ENCODE measurements around the gene ZFYVE26.

The ZFYVE26 gene

DNA sequence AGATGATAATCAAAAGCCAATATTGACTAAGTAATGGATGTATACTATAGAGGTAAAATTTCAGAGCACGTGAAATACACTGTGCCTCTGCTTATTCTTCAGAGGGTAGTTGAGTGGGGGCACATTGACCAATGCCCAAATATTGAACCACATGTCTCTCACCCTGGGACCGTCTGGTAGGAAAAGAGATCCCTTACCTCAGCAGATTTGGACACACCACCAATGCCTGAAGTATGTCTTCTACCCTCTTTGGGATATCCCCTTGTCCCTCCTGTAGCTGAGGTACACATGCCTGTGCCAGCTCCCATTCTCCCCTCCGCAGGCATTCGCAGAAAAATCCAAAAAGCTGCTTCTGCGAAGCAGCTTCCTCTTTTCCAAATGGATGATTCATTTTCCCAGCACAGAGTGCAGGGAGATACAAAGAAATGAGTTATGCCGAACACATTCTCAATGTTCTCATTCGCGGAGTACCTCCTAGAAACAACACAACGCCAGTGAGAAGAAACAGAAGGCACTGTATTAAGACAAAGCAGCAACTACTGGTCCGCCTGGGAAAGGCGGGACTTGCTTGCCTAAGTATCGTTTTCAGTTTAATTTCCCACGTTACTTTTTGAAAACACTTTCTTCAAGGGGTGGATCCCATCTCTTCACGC is 691 bp downstream of the ZFYVE26 start:
- DNase-seq (ENCODE audit: low read depth, low spot score): no peak

- no peak for DNase-seq (ENCODE audit: low read depth, low spot score)
Observed at GRCh38 chr14:67814821-67815220, 1.6 kb downstream of the ZFYVE26 start.

DNA sequence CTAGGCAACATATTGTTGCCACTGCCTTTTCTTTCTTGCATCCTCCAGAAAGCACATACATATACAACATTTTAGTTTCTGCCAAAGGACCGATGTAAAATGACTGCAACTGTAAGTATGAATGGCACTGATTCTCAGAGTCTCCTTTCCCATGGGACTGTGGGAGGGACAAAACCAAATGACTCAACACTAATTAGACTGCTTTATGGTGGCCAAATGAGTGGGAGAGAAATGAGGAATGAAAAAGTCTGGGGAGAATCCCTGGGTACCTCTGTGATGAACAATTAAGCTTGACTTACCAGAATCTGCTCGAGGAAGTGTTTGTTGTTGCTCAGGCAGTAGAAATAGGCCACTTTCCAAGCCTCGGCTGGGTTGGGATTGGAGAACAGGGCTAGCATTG is 10.1 kb downstream of the ZFYVE26 start:
- no peak for DNase-seq (ENCODE audit: low read depth, low spot score)

GRCh38 chr14:67800743-67801142 is 15.6 kb downstream of the ZFYVE26 start:
- no peak for DNase-seq (ENCODE audit: low read depth, low spot score)

GRCh38 chr14:67798731-67799130 is 17.7 kb downstream of the ZFYVE26 start:
- no peak for DNase-seq (ENCODE audit: low read depth, low spot score)

- no peak for DNase-seq (ENCODE audit: low read depth, low spot score)
Observed at GRCh38 chr14:67787673-67788072, 28.7 kb downstream of the ZFYVE26 start.

GRCh38 chr14:67785270-67786109 is 30.9 kb downstream of the ZFYVE26 start:
- DNase-seq (ENCODE audit: low read depth, low spot score): no peak

- no peak for DNase-seq (ENCODE audit: low read depth, low spot score)
Observed at GRCh38 chr14:67784244-67784823, 32.1 kb downstream of the ZFYVE26 start.

- no peak for DNase-seq (ENCODE audit: low read depth, low spot score)
Observed at GRCh38 chr14:67782090-67782489, 34.3 kb downstream of the ZFYVE26 start.

- DNase-seq (ENCODE audit: low read depth, low spot score): no peak
Observed at GRCh38 chr14:67778792-67779191, 37.6 kb downstream of the ZFYVE26 start.

DNA sequence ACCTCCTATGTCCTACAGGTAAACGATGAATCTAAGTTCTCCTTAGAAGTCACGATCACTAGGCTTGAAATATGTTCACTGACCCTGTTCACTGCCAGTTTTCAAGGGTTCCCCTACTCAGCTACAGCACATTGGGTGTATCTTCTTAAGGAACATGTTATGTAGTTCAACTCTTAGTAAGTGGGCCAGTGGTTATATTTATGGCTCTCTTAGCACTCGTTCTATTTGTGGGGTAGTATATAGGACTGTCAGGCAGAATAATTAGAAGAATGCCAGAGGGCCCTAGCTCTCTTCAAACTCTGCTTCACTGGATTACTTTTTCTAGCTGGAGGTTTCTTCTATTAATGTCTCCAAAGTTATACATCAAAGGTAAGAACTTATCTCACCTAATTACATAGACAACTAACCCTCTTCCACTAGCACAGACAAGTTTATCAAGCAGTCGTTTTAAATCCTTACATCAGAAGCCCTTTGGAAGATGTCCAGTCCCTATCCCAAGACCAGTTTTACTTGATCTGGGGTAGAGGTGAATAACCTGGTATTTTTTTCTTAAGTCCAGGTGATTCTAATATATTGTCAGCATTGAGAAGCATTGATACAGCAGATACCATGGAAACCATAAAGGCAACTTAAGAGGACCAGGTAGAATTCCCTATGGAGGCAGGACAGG is 39.6 kb downstream of the ZFYVE26 start:
- DNase-seq (ENCODE audit: low read depth, low spot score): no peak

- DNase-seq (ENCODE audit: low read depth, low spot score): no peak
Observed at GRCh38 chr14:67773844-67774377, 42.5 kb downstream of the ZFYVE26 start.

DNA sequence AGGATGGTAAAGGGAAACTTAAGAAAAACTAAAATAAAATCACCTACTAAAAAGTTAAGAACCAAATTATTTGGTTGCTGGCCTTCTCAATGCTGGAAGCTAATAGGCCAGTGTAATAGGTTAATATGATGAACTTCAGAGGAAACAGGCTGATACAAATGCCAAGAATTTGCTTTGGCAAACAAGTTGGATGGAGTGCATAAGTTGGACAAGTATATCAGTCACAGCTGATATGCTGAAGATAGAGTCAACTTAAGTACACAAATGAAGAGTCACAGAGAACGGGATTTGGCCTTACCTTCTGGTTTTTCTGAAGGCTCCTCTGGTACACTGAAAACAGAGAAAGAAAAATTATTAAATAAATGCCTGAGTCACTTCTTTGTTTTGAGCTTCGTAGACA is 48.2 kb downstream of the ZFYVE26 start:
- DNase-seq (ENCODE audit: low read depth, low spot score): no peak

DNA sequence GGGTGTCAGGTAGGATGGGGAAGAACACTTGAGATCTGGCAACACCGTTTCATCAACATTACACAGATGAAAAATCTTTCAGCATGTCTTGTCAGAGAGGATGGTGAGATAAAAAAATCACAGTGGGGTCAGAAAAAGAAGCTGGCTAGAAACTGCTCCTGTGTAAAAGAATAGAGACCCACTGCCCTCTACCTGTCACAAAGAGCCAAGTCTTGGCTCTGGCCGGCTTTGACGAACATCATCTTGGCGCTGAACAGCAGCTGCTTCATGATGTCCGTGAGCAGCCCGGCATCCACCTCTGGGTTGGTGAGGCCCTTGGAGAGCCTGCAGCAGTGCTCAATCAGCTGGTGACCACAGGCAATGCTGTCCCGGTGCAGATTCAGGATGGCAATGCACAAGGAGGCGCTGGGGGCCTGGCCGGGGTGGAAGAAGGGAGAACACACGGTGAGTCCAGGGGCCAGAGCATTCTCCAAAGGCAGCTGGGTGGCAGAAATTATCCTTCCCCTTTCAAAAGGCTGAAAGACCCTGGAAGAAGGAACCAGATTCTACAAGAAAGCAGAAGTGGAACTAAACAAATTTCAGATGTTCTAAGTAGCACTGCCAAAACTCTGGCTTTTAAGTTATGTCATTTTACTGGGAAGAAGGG is 50.2 kb downstream of the ZFYVE26 start:
- no peak for DNase-seq (ENCODE audit: low read depth, low spot score)

DNA sequence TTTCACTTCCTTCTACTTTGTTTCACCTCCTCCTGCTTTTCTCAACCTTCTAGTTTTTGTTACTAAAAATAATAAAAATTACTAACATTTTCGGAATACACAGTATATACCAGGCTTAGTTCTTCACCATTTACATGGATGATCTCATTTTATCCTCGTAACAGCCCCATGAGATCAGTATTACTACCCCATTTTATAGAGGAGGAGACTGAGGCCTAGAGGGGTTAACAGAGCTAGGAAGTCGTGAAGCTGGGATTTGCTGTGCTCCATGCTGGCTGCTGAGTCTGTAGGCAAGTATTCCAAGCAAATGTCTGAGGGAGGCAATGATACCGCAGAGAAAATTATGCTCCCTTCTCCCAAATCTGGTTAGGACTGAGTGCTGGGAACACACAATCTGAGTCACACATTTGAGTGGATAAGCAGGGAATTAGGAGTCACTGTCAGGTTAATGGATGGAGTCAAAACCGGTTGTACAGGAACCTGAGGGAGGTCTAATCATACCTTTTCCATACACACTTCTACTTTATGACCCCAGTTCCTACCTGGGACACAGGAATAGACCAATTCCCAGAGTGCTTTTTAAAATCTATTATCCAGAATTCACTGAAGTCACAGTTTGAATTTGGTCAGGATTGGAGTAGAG is 51.1 kb downstream of the ZFYVE26 start:
- no peak for DNase-seq (ENCODE audit: low read depth, low spot score)

DNA sequence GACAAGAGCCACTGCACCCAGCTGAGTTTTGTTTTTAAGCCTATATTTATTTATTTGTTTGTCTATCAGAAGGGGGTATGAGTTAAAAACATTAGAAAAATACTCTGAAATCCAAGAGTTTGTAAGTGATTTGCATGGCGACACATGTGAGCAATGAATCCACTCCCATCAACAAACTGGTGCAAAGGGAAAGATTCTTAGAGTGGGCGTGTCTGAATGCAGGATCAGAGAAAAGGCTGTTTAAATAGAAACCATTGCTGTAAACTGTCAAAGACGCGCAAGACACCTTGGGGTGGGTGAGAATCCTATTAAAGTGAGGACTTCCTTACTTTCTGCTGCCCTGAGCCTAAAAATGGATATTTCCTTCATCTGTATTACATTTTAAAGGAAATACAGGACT is 51.9 kb downstream of the ZFYVE26 start:
- DNase-seq (ENCODE audit: low read depth, low spot score): no peak

DNA sequence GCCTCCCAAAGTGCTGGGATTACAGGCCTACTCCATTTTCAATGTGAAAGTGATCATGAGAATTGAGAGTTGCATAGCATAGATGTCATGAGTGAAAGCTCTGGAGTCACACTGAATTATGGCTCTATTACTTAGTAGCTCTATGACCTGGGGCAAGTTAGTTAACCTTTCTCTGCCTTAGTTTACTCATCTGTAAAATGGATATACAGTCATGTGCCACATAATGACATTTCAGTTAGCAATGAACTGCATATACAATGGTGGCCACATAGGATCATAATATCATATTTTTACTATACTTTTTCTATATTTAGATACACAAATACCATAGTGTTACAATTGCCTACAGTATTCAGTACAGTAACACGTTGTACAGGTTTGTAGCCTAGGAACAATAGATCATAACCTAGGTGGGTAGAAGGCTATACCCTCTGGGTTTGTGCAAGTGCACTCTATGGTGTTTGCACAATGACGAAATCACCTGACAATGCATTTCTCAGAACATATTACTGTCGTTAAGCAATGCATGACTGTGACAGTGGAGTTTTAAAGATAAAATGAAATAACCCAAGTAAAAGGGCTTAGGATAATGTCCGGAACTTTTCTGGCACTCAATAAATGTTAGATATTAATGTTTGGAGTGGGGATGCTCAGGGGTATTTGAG is 53.1 kb downstream of the ZFYVE26 start:
- DNase-seq (ENCODE audit: low read depth, low spot score): no peak

- no peak for DNase-seq (ENCODE audit: low read depth, low spot score)
Observed at GRCh38 chr14:67762051-67762450, 54.3 kb downstream of the ZFYVE26 start.

DNA sequence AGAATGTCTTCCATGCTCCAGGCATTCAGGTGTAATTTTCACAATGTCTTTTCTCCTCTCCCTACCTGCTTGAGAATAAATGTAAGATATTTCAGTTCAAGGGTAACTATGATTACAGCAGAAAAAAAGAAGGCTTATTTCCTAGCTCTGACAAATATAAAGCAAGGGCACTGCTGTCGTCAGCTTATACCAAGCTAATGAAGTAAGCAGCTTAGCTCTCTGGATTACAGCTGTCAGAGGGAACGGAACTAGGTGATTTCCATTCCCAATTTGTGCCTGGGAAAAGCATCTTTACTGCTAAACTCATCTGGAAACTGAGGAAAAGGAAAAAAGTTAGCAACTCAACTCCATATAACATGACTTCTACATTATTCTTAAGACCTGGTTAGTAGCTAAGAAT is 56.5 kb downstream of the ZFYVE26 start:
- no peak for DNase-seq (ENCODE audit: low read depth, low spot score)

GRCh38 chr14:67757175-67757574 is 59.2 kb downstream of the ZFYVE26 start:
- no peak for DNase-seq (ENCODE audit: low read depth, low spot score)

Data from smooth muscle cell of the brain vasculature (primary cell).